B cell (primary cell): Measurements from ENCODE around the gene PIGM. TPM values are rescaled to one million over a fixed set of nuclear protein-coding genes. Genes with fewer than 3 reads are reported as not detected.

Experiments
- ATAC-seq: fragments of 200-7000 bp; cut with Tn5 transposase; one replicate; pipeline ENCODE4 v1.10.0; 2021; ENCODE audit warnings: low read depth, mild to moderate bottlenecking, moderate number of reproducible peaks, moderate library complexity
- CTCF ChIA-PET: fragments of 350-600 bp; sonication (Branson Sonifier 250); formaldehyde crosslinking; loops from one replicate; lab custom pipeline; 2021; ENCODE audit warnings: antibody characterized with exemption, inconsistent platforms; lab: Charles Lee
- POLR2A ChIA-PET: fragments of 350-600 bp; sonication (Branson Sonifier 250); formaldehyde crosslinking; loops from one replicate; lab custom pipeline; 2021; ENCODE audit warnings: antibody characterized with exemption; lab: Charles Lee
- DNase-seq: peaks from one replicate; pipeline ENCODE4 v3.0.0; 2013
- H2AFZ ChIP-seq: 2 replicates; pipeline ENCODE4 v1.6.1; 2012; ENCODE audit warnings: mild to moderate bottlenecking, low read depth, low read length; ENCODE audit not compliant: insufficient read depth, poor library complexity, severe bottlenecking
- H3K27ac ChIP-seq, 2 donors: 1 replicate in 1 of 2; 2 replicates in 1 of 2; pipeline ENCODE4 v1.5.1; 2012 to 2013; ENCODE audit warnings: low read length in 2 of 2, mild to moderate bottlenecking in 2 of 2, moderate library complexity in 1 of 2
- H3K27me3 ChIP-seq, 4 experiments: fragments of 200-600 bp in 1 of 4; sonication (generic) in 1 of 4; replicated peaks in 1 of 4; 1 replicate in 2 of 4; 2 replicates in 2 of 4; pipeline versions ENCODE4 v1.6.1 to v1.7.0; 2013 to 2016; ENCODE audit warnings: low read length in 3 of 4, mild to moderate bottlenecking in 2 of 4, mixed read lengths in 1 of 4, moderate library complexity in 1 of 4; ENCODE audit not compliant: insufficient read depth in 4 of 4, control insufficient read depth in 3 of 4; ENCODE audit errors: control extremely low read depth in 1 of 4
- H3K36me3 ChIP-seq, 2 experiments: replicated peaks in 1 of 2; 1 replicate in 1 of 2; 2 replicates in 1 of 2; pipeline versions ENCODE4 v1.6.1 to v1.7.1; 2013; ENCODE audit warnings: low read length in 1 of 2; ENCODE audit not compliant: insufficient read depth in 2 of 2, control insufficient read depth in 1 of 2; ENCODE audit errors: control extremely low read depth in 1 of 2, extremely low read depth in 1 of 2
- H3K4me1 ChIP-seq, 2 donors: fragments of 200-600 bp in 1 of 2; sonication (generic) in 1 of 2; 1 replicate in 1 of 2; 2 replicates in 1 of 2; pipeline versions ENCODE4 v1.5.1 to v1.6.1; 2013 to 2017; ENCODE audit warnings: low read length in 2 of 2; ENCODE audit not compliant: control insufficient read depth in 2 of 2, insufficient read depth in 2 of 2
- H3K4me2 ChIP-seq: replicated peaks from 2 replicates; pipeline ENCODE3; 2012; ENCODE audit warnings: mild to moderate bottlenecking, low read depth, low read length; ENCODE audit not compliant: poor library complexity, severe bottlenecking
- H3K4me3 ChIP-seq, 5 experiments: fragments of 200-600 bp in 1 of 5; sonication (generic) in 1 of 5; 1 replicate in 3 of 5; 2 replicates in 2 of 5; pipeline versions ENCODE4 v1.5.1 to v1.7.0; 2011 to 2016; ENCODE audit warnings: low read length in 4 of 5, mild to moderate bottlenecking in 4 of 5, low read depth in 2 of 5, control low read depth in 1 of 5, moderate library complexity in 1 of 5; ENCODE audit not compliant: insufficient read depth in 1 of 5; ENCODE audit errors: control extremely low read depth in 1 of 5, extremely low read depth in 1 of 5
- H3K79me2 ChIP-seq: fragments of 200-600 bp; sonication (generic); one replicate; pipeline ENCODE4 v1.6.0; 2016; ENCODE audit warnings: low read length; ENCODE audit not compliant: control insufficient read depth, insufficient read depth
- H3K9ac ChIP-seq: fragments of 200-600 bp; sonication (generic); 2 replicates; pipeline ENCODE4 v1.6.1; 2017; ENCODE audit warnings: mild to moderate bottlenecking, low read length, moderate library complexity
- H3K9me3 ChIP-seq, 3 donors: one replicate each; pipeline versions ENCODE4 v1.6.1 to v1.7.1; 2013; ENCODE audit warnings: low read length in 2 of 3; ENCODE audit not compliant: control insufficient read depth in 2 of 3, insufficient read depth in 1 of 3; ENCODE audit errors: control extremely low read depth in 1 of 3
- H4K20me1 ChIP-seq: 2 replicates; pipeline ENCODE4 v1.6.0; 2012; ENCODE audit warnings: mild to moderate bottlenecking, low read length; ENCODE audit not compliant: insufficient read depth, control insufficient read depth, poor library complexity, severe bottlenecking
- H3K27ac Mint-ChIP-seq: one replicate; pipeline ENCODE4 v1.8.0; 2021; ENCODE audit warnings: mixed read lengths
- H3K27me3 Mint-ChIP-seq: one replicate; pipeline ENCODE4 v1.8.0; 2021; ENCODE audit warnings: mixed read lengths
- H3K4me1 Mint-ChIP-seq: one replicate; pipeline ENCODE4 v1.8.0; 2021; ENCODE audit warnings: mixed read lengths
- H3K4me3 Mint-ChIP-seq: one replicate; pipeline ENCODE4 v1.8.0; 2021; ENCODE audit warnings: mixed read lengths
- H3K9me3 Mint-ChIP-seq: one replicate; pipeline ENCODE4 v1.8.0; 2022; ENCODE audit warnings: mixed read lengths; ENCODE audit not compliant: insufficient read depth
- CTCF ChIP-seq: fragments of 200-600 bp; IDR thresholded peaks from one replicate; pipeline ENCODE4 v1.8.0; 2022; ENCODE audit warnings: antibody characterized with exemption, mild to moderate bottlenecking
- EZH2 ChIP-seq: IDR thresholded peaks from 2 replicates; pipeline ENCODE4 v1.6.1; 2012; ENCODE audit warnings: borderline replicate concordance, low read depth, mild to moderate bottlenecking, moderate library complexity, low read length; ENCODE audit not compliant: insufficient read depth, poor library complexity, severe bottlenecking
- WGBS: methylation state at CpG from one replicate; pipeline ENCODE4 v1.1.5; 2013; ENCODE audit warnings: missing lambda C conversion rate; ENCODE audit not compliant: insufficient coverage; 5-methylcytosine and 5-hydroxymethylcytosine counted together
- intact Hi-C: fragments of 100-400 bp; cut with micrococcal nuclease; formaldehyde crosslinking; loops from one replicate; pipeline ENCODE4 v1.10.0; 2022
- polyA plus RNA-seq: library from polyadenylated mRNA; depleted of rRNA; stranded (reverse); fragments of >200 nt; gene quantifications from 2 replicates; pipeline ENCODE4 v1.2.3, GENCODE V29; 2012
- total RNA-seq, 2 donors: library from RNA; stranded (reverse); fragments of 120-200 nt in 1 of 2; gene quantifications; 1 replicate in 1 of 2; 2 replicates in 1 of 2; pipeline versions ENCODE4 v1.2.3 to v1.2.4, GENCODE V29; 2013 to 2022

The PIGM gene
- total and polyA plus RNA-seq, 2 donors (not counting 1 experiment from before 2014, with no cell fraction given), result 1.4 to 7.4 TPM

GRCh38 chr1:159990005-159990404, 41.8 kb downstream of the PIGM start:
- POLR2A ChIA-PET, result no interaction called here
- WGBS, result 100% methylated on average over 1 of the region's 5 CpGs
- H3K27ac Mint-ChIP-seq, result no peak overlapping the region

GRCh38 chr1:159989581-159989980, 42.2 kb downstream of the PIGM start:
- ChIA-PET POLR2A (no interaction called here), CTCF (interaction anchor here (1.4 kb wide), 1 partner anchor 97 kb away, joined by 4 read pairs; no protein-coding TSS in a partner anchor)
- no peak overlapping the region for H3K9ac ChIP-seq
- no peak overlapping the region for H3K4me3 ChIP-seq
- intact Hi-C loops, result no loop called here
- no peaks in the 10 kb centered on the region for H3K79me2 ChIP-seq
- H4K20me1 ChIP-seq, result no peaks in the 10 kb centered on the region
- H3K9me3 Mint-ChIP-seq, result no peaks in the 10 kb centered on the region
- WGBS, result 86% methylated on average over 3 of the region's 3 CpGs
- H3K4me2 ChIP-seq, result no peak overlapping the region
- no peak overlapping the region for H3K27ac ChIP-seq
- H3K4me3 Mint-ChIP-seq, result no peak overlapping the region
- no peaks in the 10 kb centered on the region for H3K9me3 ChIP-seq
- no peaks in the 10 kb centered on the region for H3K36me3 ChIP-seq
- peaks cover 0 to 15% (median 6%) of the 10 kb centered on the region in 4 experiments for H3K27me3 ChIP-seq
- H2AFZ ChIP-seq, result no peak overlapping the region
- DNase-seq, result no peak
- no peaks in the 10 kb centered on the region for H3K4me1 ChIP-seq
- no peak overlapping the region for H3K27ac Mint-ChIP-seq
- ATAC-seq, result no peak
- peaks cover 5% of the 10 kb centered on the region for H3K4me1 Mint-ChIP-seq
- peaks cover 35% of the 10 kb centered on the region for H3K27me3 Mint-ChIP-seq
- no peak for TF ChIP-seq CTCF
- TF ChIP-seq EZH2, result no peak

More at GRCh38 chr1:159990005-159990404, 41.8 kb downstream of the PIGM start:
- Histone ChIP-seq H4K20me1 (no peaks in the 10 kb centered on the region), H3K79me2 (no peaks in the 10 kb centered on the region), H3K9ac (no peak overlapping the region), H2AFZ (no peak overlapping the region), H3K27me3 (peaks cover 0 to 15% (median 4%) of the 10 kb centered on the region in 4 experiments), H3K9me3 (peaks cover 0 to 1% (median 0%) of the 10 kb centered on the region in 3 donors), H3K4me2 (no peak overlapping the region), H3K36me3 (no peaks in the 10 kb centered on the region), H3K27ac (no peak overlapping the region), H3K4me1 (no peaks in the 10 kb centered on the region), H3K4me3 (no peak overlapping the region)
- CTCF ChIA-PET, result interaction anchor here (1.4 to 2.2 kb wide), 2 partner anchors 17 to 98 kb away, joined by 4 to 10 read pairs; no protein-coding TSS in a partner anchor
- intact Hi-C loops, result no loop called here
- no peaks in the 10 kb centered on the region for H3K9me3 Mint-ChIP-seq
- H3K27me3 Mint-ChIP-seq, result peaks cover 37% of the 10 kb centered on the region
- H3K4me1 Mint-ChIP-seq, result peaks cover 5% of the 10 kb centered on the region
- TF ChIP-seq EZH2 (no peak), CTCF (no peak)
- no peak overlapping the region for H3K4me3 Mint-ChIP-seq
- DNase-seq, result no peak
- no peak for ATAC-seq
